Mucosa of descending colon (tissue), 3 donors: ENCODE data around the gene TGFB1. TPM values are rescaled to one million over a fixed set of nuclear protein-coding genes. Genes with fewer than 3 reads are reported as not detected.

Source experiments
- ATAC-seq: fragments of 200-7000 bp; cut with Tn5 transposase; one replicate; pipeline ENCODE4 v1.9.1; 2020; ENCODE audit warnings: mild to moderate bottlenecking, moderate library complexity
- DNase-seq, 3 donors: peaks; one replicate each; pipeline ENCODE4 v3.0.0-alpha.2; 2020
- H3K36me3 ChIP-seq: fragments of 200-600 bp; one replicate; pipeline ENCODE4 v1.8.0; 2021; ENCODE audit warnings: low read depth, mild to moderate bottlenecking
- H3K4me1 ChIP-seq: fragments of 200-600 bp; one replicate; pipeline ENCODE4 v1.8.0; 2021; ENCODE audit warnings: low read depth, mild to moderate bottlenecking
- H3K4me3 ChIP-seq: fragments of 200-600 bp; one replicate; pipeline ENCODE4 v1.8.0; 2021; ENCODE audit warnings: mild to moderate bottlenecking
- H3K9me3 ChIP-seq: fragments of 200-600 bp; one replicate; pipeline ENCODE4 v1.8.0; 2021; ENCODE audit warnings: mild to moderate bottlenecking
- CTCF ChIP-seq: fragments of 200-600 bp; IDR thresholded peaks from one replicate; pipeline ENCODE4 v1.8.0; 2022; ENCODE audit warnings: antibody characterized with exemption, mild to moderate bottlenecking
- intact Hi-C, 2 donors: fragments of 100-400 bp; cut with DNase I in 1 of 2; cut with micrococcal nuclease in 1 of 2; formaldehyde crosslinking; loops; one replicate each; pipeline versions ENCODE4 v1.11.0 to v1.11.1; 2022; cut with DNase I, micrococcal nuclease
- total RNA-seq, 3 donors: library from RNA; stranded (reverse); fragmentation: NEBNext Ultra II Directional in 2 of 3; extraction: Animal tissue kit (Norgen Biotek cat#: 25700) in 2 of 3; gene quantifications; one replicate each; pipeline versions ENCODE4 v1.2.1 to v1.2.4, GENCODE V29; 2021 to 2023
- donor health status: DM: no; HTN: no; CAD: no; lungs with moderate emphysema.
- donor health status: DM: no; HTN: no; CAD: no.
- donor health status: DM: no; HTN: yes; CAD: no.

The TGFB1 gene
- total RNA-seq, 3 donors from 2014 or later = 8.2 to 39.6 (median 21.8) TPM

- TF ChIP-seq CTCF = no peak
- Histone ChIP-seq H3K36me3 (no peaks in the 10 kb centered on the region), H3K4me3 (no peak overlapping the region), H3K4me1 (peaks cover 36% of the 10 kb centered on the region), H3K9me3 (no peaks in the 10 kb centered on the region)
- ATAC-seq (peak; percentile 18), DNase-seq (peak in 1 of 3 donors; percentile 73)
- intact Hi-C loops = no loop called here
These were observed 25.4 kb downstream of the TGFB1 start for GRCh38 chr19:41328157-41328841.

- no peak for TF ChIP-seq CTCF
- H3K9me3 ChIP-seq = no peaks in the 10 kb centered on the region
- H3K4me3 ChIP-seq = no peak overlapping the region
- ATAC-seq (peak; percentile 74), DNase-seq (peak; percentile 76 to 94 (median 86))
- H3K4me1 ChIP-seq = peaks cover 36% of the 10 kb centered on the region
- no peaks in the 10 kb centered on the region for H3K36me3 ChIP-seq
- intact Hi-C loops = no loop called here
These were observed 26.1 kb downstream of the TGFB1 start for GRCh38 chr19:41327576-41328156.

GRCh38 chr19:41327076-41327575, 26.6 kb downstream of the TGFB1 start:
- Histone ChIP-seq H3K4me1 (peaks cover 36% of the 10 kb centered on the region), H3K4me3 (no peak overlapping the region), H3K9me3 (no peaks in the 10 kb centered on the region), H3K36me3 (no peaks in the 10 kb centered on the region)
- DNase-seq = no peak
- no peak for ATAC-seq
- intact Hi-C loops = no loop called here
- TF ChIP-seq CTCF = no peak

- ATAC-seq (peak; percentile 4), DNase-seq (peak in 1 of 3 donors; percentile 68)
- intact Hi-C loops = no loop called here
- peaks cover 36% of the 10 kb centered on the region for H3K4me1 ChIP-seq
- H3K36me3 ChIP-seq = no peaks in the 10 kb centered on the region
- no peak for TF ChIP-seq CTCF
- H3K9me3 ChIP-seq = no peaks in the 10 kb centered on the region
- H3K4me3 ChIP-seq = no peak overlapping the region
These were observed 27.6 kb downstream of the TGFB1 start for GRCh38 chr19:41325947-41326706.

- no peak for DNase-seq
- Histone ChIP-seq H3K36me3 (no peaks in the 10 kb centered on the region), H3K4me3 (no peak overlapping the region), H3K9me3 (no peaks in the 10 kb centered on the region), H3K4me1 (peaks cover 36% of the 10 kb centered on the region)
- TF ChIP-seq CTCF = no peak
- intact Hi-C loops = no loop called here
- no peak for ATAC-seq
These were observed 28.1 kb downstream of the TGFB1 start for GRCh38 chr19:41325640-41325946.
